Neuronal stem cell (in vitro differentiated cells): ENCODE measurements around the gene NFILZ.

Source experiments
- DNase-seq: peaks from one replicate; pipeline ENCODE4 v3.0.0-alpha.2; 2013; ENCODE audit warnings: low spot score
- H2AFZ ChIP-seq: one replicate; pipeline ENCODE4 v1.6.1; 2013; ENCODE audit warnings: mild to moderate bottlenecking, low read length, inconsistent platforms
- H2AK5ac ChIP-seq: 2 replicates; pipeline ENCODE4 v1.6.1; 2013; ENCODE audit warnings: low read depth, mild to moderate bottlenecking, inconsistent platforms, low read length, moderate library complexity, mixed read lengths
- H2BK120ac ChIP-seq: 2 replicates; pipeline ENCODE4 v1.6.1; 2013; ENCODE audit warnings: low read depth, mild to moderate bottlenecking, inconsistent platforms, low read length, moderate library complexity, mixed read lengths
- H2BK12ac ChIP-seq: one replicate; pipeline ENCODE4 v1.6.1; 2013; ENCODE audit warnings: low read length, inconsistent platforms
- H2BK15ac ChIP-seq: 2 replicates; pipeline ENCODE4 v1.6.1; 2013; ENCODE audit warnings: mild to moderate bottlenecking, low read length, inconsistent platforms, mixed read lengths
- H2BK5ac ChIP-seq: one replicate; pipeline ENCODE4 v1.6.1; 2013; ENCODE audit warnings: inconsistent platforms, mild to moderate bottlenecking, low read length, moderate library complexity
- H3K14ac ChIP-seq: one replicate; pipeline ENCODE4 v1.6.1; 2013; ENCODE audit warnings: low read length, inconsistent platforms
- H3K18ac ChIP-seq: 2 replicates; pipeline ENCODE4 v1.6.1; 2013; ENCODE audit warnings: low read length, inconsistent platforms
- H3K23ac ChIP-seq: 2 replicates; pipeline ENCODE4 v1.6.1; 2013; ENCODE audit warnings: low read depth, mild to moderate bottlenecking, mixed read lengths, low read length, inconsistent platforms; ENCODE audit not compliant: poor library complexity
- H3K27ac ChIP-seq: replicated peaks from 3 replicates; pipeline ENCODE4 v1.5.1; 2013; ENCODE audit warnings: low read length, inconsistent platforms
- H3K27me3 ChIP-seq, 3 experiments: 2 replicates each; pipeline ENCODE4 v1.6.1; 2013; ENCODE audit warnings: low read length in 3 of 3, mild to moderate bottlenecking in 2 of 3, inconsistent platforms in 1 of 3, low read depth in 1 of 3, mixed read lengths in 1 of 3, moderate library complexity in 1 of 3; ENCODE audit not compliant: control insufficient read depth in 3 of 3, insufficient read depth in 3 of 3
- H3K36me3 ChIP-seq, 2 donors: replicated peaks in 1 of 2; 2 replicates each; pipeline ENCODE4 v1.6.1; 2013; ENCODE audit warnings: low read length in 2 of 2; ENCODE audit not compliant: control insufficient read depth in 2 of 2, insufficient read depth in 2 of 2
- H3K4ac ChIP-seq: 2 replicates; pipeline ENCODE4 v1.6.1; 2013; ENCODE audit warnings: inconsistent platforms, mild to moderate bottlenecking, low read length, moderate library complexity
- H3K4me1 ChIP-seq, 2 donors: 1 replicate in 1 of 2; 2 replicates in 1 of 2; pipeline ENCODE4 v1.6.1; 2013; ENCODE audit warnings: low read length in 2 of 2, low read depth in 1 of 2; ENCODE audit not compliant: control insufficient read depth in 2 of 2, insufficient read depth in 1 of 2
- H3K4me2 ChIP-seq: one replicate; pipeline ENCODE4 v1.6.1; 2013; ENCODE audit warnings: mild to moderate bottlenecking, low read length, inconsistent platforms; ENCODE audit not compliant: insufficient read depth, poor library complexity, severe bottlenecking
- H3K4me3 ChIP-seq, 2 donors: 2 replicates each; pipeline ENCODE4 v1.5.1; 2013; ENCODE audit warnings: low read length in 2 of 2, mild to moderate bottlenecking in 2 of 2, inconsistent platforms in 1 of 2, moderate library complexity in 1 of 2
- H3K79me1 ChIP-seq: one replicate; pipeline ENCODE4 v1.6.1; 2013; ENCODE audit warnings: low read depth, mild to moderate bottlenecking, inconsistent platforms, low read length, moderate library complexity
- H3K9ac ChIP-seq: one replicate; pipeline ENCODE4 v1.6.1; 2013; ENCODE audit warnings: mild to moderate bottlenecking, low read depth, low read length, inconsistent platforms; ENCODE audit not compliant: poor library complexity
- H3K9me3 ChIP-seq, 2 donors: replicated peaks in 1 of 2; 2 replicates each; pipeline versions ENCODE3 to v1.6.1; 2013; ENCODE audit warnings: low read length in 2 of 2, mild to moderate bottlenecking in 2 of 2, inconsistent platforms in 1 of 2, low read depth in 1 of 2, mixed read lengths in 1 of 2, moderate library complexity in 1 of 2; ENCODE audit not compliant: control insufficient read depth in 2 of 2, insufficient read depth in 1 of 2
- H4K8ac ChIP-seq: one replicate; pipeline ENCODE4 v1.6.1; 2013; ENCODE audit warnings: low read depth, mild to moderate bottlenecking, inconsistent platforms, low read length, moderate library complexity
- H4K91ac ChIP-seq: one replicate; pipeline ENCODE4 v1.6.1; 2013; ENCODE audit warnings: low read length, low read depth, mild to moderate bottlenecking, inconsistent platforms; ENCODE audit not compliant: poor library complexity
- WGBS, 2 donors: extraction: QIAGEN DNeasy Blood & Tissue Kit; methylation state at CpG; one replicate each; pipeline ENCODE4 v1.1.7; 2013; ENCODE audit warnings: missing lambda C conversion rate in 2 of 2, mixed read lengths in 1 of 2; ENCODE audit not compliant: insufficient read length in 2 of 2, insufficient replicate concordance in 1 of 2; ENCODE audit errors: extremely low coverage in 2 of 2; 5-methylcytosine and 5-hydroxymethylcytosine counted together

NFILZ gene

DNA sequence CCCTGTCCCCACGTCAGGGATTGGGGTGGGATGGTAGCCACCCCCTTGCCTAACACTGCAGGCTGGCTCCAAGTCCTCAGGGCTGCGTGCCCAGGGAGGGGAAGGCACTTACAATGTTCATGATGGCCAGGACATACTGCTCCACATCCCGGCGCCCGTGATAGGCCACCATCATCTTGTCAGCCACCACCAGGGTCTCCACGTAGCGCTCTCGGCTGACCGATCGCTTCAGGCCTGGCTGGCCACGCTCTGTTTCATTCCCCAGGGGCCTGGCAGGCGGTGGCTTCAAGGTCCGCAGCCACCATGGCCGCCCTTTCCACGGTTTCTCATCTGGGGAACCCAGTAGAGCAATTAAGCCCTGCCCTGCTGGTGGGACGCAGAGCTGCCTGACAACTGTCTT is 29.6 kb upstream of the NFILZ start:
- H3K36me3 ChIP-seq: peaks cover 0 to 62% of the 10 kb centered on the region in 2 donors
- H3K4ac ChIP-seq: no peak overlapping the region
- H3K9me3 ChIP-seq: peaks cover 6 to 15% of the 10 kb centered on the region in 2 donors
- H2BK120ac ChIP-seq: no peak overlapping the region
- H2AK5ac ChIP-seq: peak overlapping the region; percentile 56
- H2BK12ac ChIP-seq: no peak overlapping the region
- WGBS, 2 donors: no CpG with 5 or more reads among the region's 16 CpGs
- H3K14ac ChIP-seq: peak overlapping the region; percentile 89
- H3K4me2 ChIP-seq: no peak overlapping the region
- H4K8ac ChIP-seq: no peak overlapping the region
- H3K23ac ChIP-seq: peak overlapping the region; percentile 80
- no peak for DNase-seq
- H3K27ac ChIP-seq: no peak overlapping the region
- no peak overlapping the region for H3K4me3 ChIP-seq
- no peak overlapping the region for H2AFZ ChIP-seq
- H3K4me1 ChIP-seq: no peaks in the 10 kb centered on the region
- no peak overlapping the region for H2BK15ac ChIP-seq
- peak overlapping the region; percentile 6 for H3K18ac ChIP-seq
- no peak overlapping the region for H4K91ac ChIP-seq
- H3K27me3 ChIP-seq: no peaks in the 10 kb centered on the region
- H3K79me1 ChIP-seq: peaks cover 4% of the 10 kb centered on the region
- no peak overlapping the region for H2BK5ac ChIP-seq
- no peak overlapping the region for H3K9ac ChIP-seq

DNA sequence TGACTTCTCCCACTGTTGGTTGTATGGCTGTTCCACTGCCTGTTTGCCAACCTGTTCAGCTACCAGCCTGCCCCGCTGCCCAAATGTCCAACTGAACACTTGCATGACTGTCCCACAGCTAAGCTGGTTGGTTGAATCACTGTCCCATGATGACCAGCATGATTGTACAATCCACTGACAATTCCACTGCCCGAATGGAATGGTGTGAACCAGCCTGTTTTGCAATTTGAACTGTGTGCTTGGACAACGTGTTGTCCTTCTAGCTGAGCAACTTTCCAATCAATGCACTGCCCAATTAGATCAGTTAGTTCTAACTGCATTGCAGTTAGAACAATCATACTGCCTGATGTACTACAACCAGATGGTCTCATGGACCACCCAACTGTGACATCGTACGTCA is 28.6 kb upstream of the NFILZ start:
- no peak overlapping the region for H3K18ac ChIP-seq
- no peak overlapping the region for H2AK5ac ChIP-seq
- no peak overlapping the region for H4K91ac ChIP-seq
- H3K23ac ChIP-seq: no peak overlapping the region
- H2BK15ac ChIP-seq: no peak overlapping the region
- DNase-seq: no peak
- H3K4ac ChIP-seq: no peak overlapping the region
- H2AFZ ChIP-seq: no peak overlapping the region
- H4K8ac ChIP-seq: no peak overlapping the region
- H3K4me3 ChIP-seq: peak overlapping the region in 1 of 2 donors; percentile 38
- H3K4me1 ChIP-seq: no peaks in the 10 kb centered on the region
- peaks cover 6 to 15% of the 10 kb centered on the region in 2 donors for H3K9me3 ChIP-seq
- H3K27ac ChIP-seq: no peak overlapping the region
- H3K9ac ChIP-seq: no peak overlapping the region
- peaks cover 4% of the 10 kb centered on the region for H3K79me1 ChIP-seq
- WGBS, 2 donors: no CpG with 5 or more reads among the region's 5 CpGs
- H2BK120ac ChIP-seq: no peak overlapping the region
- H3K36me3 ChIP-seq: peaks cover 0 to 52% of the 10 kb centered on the region in 2 donors
- H2BK12ac ChIP-seq: no peak overlapping the region
- H3K14ac ChIP-seq: no peak overlapping the region
- H3K4me2 ChIP-seq: no peak overlapping the region
- H2BK5ac ChIP-seq: no peak overlapping the region
- no peaks in the 10 kb centered on the region for H3K27me3 ChIP-seq

DNA sequence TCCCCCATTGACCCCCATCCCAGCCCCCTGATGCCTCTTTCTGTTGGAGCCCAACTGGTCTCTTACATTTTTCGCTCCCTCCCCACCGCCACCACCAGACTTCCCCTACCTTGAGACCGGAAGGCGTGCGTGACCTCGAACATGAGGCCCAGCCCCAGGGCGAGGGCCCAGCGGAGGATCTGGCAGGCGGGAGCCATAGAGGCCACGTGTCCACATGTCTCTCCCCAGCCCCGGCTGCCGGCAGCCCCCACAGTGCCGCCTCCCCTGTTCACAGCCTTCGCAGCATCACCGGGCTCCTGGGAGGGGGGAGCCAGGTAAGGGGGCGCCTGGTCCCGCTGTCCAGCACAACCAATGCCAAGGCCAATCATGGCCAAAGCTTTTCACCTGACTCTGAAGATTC is 24.9 kb upstream of the NFILZ start:
- H2AK5ac ChIP-seq: no peak overlapping the region
- H3K9ac ChIP-seq: no peak overlapping the region
- peaks cover 6% of the 10 kb centered on the region for H3K79me1 ChIP-seq
- no peak overlapping the region for H4K8ac ChIP-seq
- no CpG with 5 or more reads among the region's 17 CpGs for WGBS, 2 donors
- H4K91ac ChIP-seq: no peak overlapping the region
- peaks cover 7 to 15% of the 10 kb centered on the region in 2 donors for H3K4me1 ChIP-seq
- no peak overlapping the region for H3K27ac ChIP-seq
- no peak overlapping the region for H3K4me3 ChIP-seq
- H2AFZ ChIP-seq: no peak overlapping the region
- no peak overlapping the region for H3K4me2 ChIP-seq
- H2BK12ac ChIP-seq: no peak overlapping the region
- no peak for DNase-seq
- peaks cover 0 to 37% of the 10 kb centered on the region in 2 donors for H3K36me3 ChIP-seq
- H2BK120ac ChIP-seq: no peak overlapping the region
- H3K18ac ChIP-seq: no peak overlapping the region
- no peaks in the 10 kb centered on the region for H3K27me3 ChIP-seq
- H2BK15ac ChIP-seq: no peak overlapping the region
- peak overlapping the region; percentile 15 for H3K14ac ChIP-seq
- no peak overlapping the region for H2BK5ac ChIP-seq
- H3K9me3 ChIP-seq: peaks cover 6 to 15% of the 10 kb centered on the region in 2 donors
- H3K23ac ChIP-seq: no peak overlapping the region
- H3K4ac ChIP-seq: no peak overlapping the region

DNA sequence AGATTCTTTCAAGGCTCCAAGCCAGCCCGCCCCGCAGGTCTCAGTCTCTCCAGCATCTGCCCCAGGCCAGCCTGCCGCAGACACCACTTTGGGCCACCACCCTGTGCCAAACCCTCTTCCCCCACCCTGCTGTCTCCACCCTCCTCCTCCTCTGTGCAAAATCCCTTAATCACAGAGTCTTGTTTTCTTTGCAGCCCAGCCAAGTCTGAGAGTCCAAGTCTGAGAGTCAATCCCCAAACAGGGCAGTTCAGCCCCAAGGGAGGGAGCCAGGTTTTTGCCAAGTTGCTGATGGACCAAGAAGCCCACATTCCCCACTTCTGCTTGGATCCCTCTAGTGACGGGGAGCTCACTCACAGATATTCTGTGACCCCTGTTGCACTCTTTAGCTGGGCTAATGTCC is 23.0 kb upstream of the NFILZ start:
- Histone ChIP-seq H2BK12ac (no peak overlapping the region), H3K27ac (no peak overlapping the region), H3K23ac (peak overlapping the region; percentile 40), H3K4me1 (peaks cover 10 to 15% of the 10 kb centered on the region in 2 donors), H2AFZ (no peak overlapping the region), H3K4me3 (no peak overlapping the region), H2AK5ac (no peak overlapping the region), H4K91ac (no peak overlapping the region), H3K9ac (no peak overlapping the region), H3K27me3 (no peaks in the 10 kb centered on the region), H3K9me3 (peaks cover 6 to 15% of the 10 kb centered on the region in 2 donors), H3K4me2 (no peak overlapping the region), H3K36me3 (peaks cover 0 to 25% of the 10 kb centered on the region in 2 donors), H4K8ac (no peak overlapping the region), H3K79me1 (peaks cover 6% of the 10 kb centered on the region), H3K4ac (no peak overlapping the region), H2BK5ac (peak overlapping the region; percentile 44), H2BK15ac (peak overlapping the region; percentile 54), H2BK120ac (no peak overlapping the region), H3K18ac (no peak overlapping the region), H3K14ac (no peak overlapping the region)
- no CpG with 5 or more reads among the region's 4 CpGs for WGBS, 2 donors
- DNase-seq: no peak
